HG02885 (cell line): Measurements from ENCODE around the gene DDX23.

Experiments used
- ATAC-seq: cut with Tn5 transposase; IDR thresholded peaks from one replicate; pipeline ENCODE4 v1.9.1; 2021; ENCODE audit warnings: mild to moderate bottlenecking; ENCODE audit not compliant: unreplicated experiment, poor library complexity

Gene DDX23

DNA sequence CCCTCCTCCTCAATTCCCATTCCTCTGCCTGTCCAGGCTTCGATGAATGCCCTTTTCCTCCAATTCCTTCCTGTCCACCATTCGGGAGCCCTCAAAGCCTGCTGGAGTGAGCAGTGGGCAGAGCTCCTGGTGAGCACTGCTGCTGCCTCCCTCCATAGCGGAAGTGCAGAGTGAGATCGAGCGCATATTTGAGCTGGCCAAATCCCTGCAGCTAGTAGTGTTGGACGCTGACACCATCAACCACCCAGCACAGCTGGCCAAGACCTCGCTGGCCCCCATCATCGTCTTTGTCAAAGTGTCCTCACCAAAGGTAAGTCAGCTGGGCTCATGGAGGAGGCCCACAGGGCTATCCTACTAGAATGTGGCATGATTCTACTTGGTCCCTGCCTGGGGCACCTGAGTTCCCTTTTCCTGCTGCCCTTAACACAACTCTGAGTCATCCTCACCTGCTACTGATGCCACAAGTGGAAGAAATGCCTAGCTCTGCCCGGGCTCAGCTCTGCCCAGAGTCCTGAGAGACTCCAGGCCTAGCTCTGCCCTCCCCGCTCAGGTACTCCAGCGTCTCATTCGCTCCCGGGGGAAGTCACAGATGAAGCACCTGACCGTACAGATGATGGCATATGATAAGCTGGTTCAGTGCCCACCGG lies 25.6 kb downstream of the DDX23 start:
- no peak for ATAC-seq

DNA sequence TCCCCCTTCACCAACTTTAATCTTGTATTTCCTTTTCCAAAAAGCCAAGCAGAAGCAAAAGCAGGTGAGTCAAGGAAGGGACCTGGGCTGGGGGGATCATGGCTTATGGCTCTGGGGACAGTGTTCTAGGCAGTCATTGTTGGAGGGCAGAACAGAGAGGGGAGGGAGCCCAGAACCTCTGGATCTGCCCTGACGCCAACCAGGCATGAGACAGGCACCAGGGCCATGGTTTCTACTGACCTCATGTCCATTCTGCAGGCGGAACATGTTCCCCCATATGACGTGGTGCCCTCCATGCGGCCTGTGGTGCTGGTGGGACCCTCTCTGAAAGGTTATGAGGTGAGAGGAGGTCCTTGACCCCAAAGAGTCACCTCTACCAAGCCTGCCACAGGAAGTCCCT lies 27.1 kb downstream of the DDX23 start:
- ATAC-seq: no peak

- peak; percentile 64 for ATAC-seq
Observed at GRCh38 chr12:48824112-48824511, 27.9 kb downstream of the DDX23 start.

DNA sequence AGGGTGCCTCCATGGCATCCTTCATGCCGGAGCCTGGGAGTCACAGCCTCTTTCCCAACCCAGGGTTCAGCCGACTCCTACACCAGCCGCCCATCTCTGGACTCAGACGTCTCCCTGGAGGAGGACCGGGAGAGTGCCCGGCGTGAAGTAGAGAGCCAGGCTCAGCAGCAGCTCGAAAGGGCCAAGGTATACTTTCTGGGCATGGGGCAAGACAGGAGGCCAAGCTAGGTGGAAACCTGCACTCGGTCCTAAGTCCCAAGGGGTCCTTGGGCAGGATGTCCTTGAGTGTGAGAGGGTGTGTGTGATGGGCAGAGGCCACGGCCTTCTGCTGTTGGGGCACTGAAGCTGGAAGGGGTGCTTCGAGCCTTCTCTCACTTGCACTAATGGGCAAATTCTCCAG lies 28.7 kb downstream of the DDX23 start:
- ATAC-seq: no peak

GRCh38 chr12:48822711-48823110 lies 29.3 kb downstream of the DDX23 start:
- no peak for ATAC-seq

GRCh38 chr12:48822139-48822538 lies 29.8 kb downstream of the DDX23 start:
- no peak for ATAC-seq

DNA sequence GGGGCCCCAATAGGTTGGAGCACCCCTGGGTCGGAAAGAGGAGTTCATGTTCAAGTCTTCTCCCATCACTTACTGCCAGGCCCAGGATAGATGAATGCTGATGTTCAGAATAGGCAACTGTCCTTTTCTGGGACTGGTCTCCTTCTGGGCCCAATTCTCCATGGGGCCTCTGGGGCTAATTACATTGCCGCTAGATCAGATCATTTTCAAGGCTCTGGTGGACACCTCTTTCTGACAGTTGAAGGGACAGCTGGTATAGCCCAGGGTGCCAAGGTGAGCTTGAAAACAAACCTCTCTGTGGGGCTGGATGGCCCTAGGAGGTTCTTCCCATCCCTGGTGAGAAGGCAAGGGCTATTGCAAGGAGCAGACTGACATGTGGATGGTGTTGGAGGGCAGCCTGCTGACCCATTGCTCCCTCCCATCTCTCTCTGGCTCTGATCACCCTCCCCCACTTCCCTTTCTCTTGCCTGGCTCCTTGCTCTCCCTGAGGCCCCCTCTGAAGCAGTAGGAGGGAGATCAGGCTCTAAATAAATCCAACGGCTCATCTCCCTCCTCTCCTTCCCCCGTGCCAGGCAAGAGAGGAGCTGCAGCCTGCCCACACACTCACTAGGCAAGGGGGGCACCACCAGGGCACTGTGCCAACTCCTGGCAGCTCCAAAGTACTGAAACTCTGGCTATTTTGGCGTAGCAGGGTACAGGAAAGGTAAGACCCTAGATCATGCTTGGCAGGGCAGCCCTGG lies 31.8 kb downstream of the DDX23 start:
- ATAC-seq: no peak

DNA sequence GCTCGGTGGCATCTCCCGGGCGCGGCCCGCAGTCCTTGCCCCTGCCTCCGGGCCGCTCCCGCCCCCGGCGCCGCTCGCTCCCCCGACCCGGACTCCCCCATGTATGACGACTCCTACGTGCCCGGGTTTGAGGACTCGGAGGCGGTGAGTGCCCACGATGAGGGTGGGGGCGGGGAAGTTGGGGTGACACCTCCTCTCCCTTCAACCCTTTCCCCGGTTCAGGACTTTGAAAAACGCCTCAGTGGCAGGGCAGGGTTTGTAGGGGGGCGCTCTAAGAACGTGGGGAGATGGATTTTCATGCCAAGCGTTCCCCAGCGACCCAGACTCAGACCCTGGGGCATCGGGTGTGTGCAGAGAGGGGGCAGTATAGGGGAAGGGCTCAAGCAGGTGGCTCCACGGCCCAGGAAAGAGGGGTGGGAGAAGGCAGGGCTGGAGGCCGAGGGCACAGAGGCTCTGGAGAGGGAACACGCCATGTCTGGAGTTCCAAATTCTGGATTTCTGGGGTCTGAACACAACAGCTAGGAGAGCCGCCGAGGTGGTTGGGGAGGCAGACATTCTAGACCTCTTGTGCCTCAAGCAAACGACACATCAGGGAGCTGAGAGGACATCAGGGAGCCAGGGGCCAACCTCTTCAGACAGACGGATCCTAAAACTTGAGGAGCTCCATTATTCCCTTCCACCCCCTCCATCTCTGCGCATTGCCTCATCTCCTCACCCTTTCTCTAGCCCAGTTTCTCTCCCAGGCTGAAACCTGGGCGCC lies 33.0 kb downstream of the DDX23 start:
- no peak for ATAC-seq

GRCh38 chr12:48817873-48818830 lies 33.8 kb downstream of the DDX23 start, which contains the start of gene CACNB3:
Gene CACNB3 (plus strand): TSS chr12:48818496. CDS start chr12:48818930, 434 bp downstream.
- ATAC-seq: peak; percentile 38

GRCh38 chr12:48816143-48816854 lies 35.7 kb downstream of the DDX23 start:
- no peak for ATAC-seq

- peak; percentile 41 for ATAC-seq
Observed at GRCh38 chr12:48815126-48816110, 36.5 kb downstream of the DDX23 start.

DNA sequence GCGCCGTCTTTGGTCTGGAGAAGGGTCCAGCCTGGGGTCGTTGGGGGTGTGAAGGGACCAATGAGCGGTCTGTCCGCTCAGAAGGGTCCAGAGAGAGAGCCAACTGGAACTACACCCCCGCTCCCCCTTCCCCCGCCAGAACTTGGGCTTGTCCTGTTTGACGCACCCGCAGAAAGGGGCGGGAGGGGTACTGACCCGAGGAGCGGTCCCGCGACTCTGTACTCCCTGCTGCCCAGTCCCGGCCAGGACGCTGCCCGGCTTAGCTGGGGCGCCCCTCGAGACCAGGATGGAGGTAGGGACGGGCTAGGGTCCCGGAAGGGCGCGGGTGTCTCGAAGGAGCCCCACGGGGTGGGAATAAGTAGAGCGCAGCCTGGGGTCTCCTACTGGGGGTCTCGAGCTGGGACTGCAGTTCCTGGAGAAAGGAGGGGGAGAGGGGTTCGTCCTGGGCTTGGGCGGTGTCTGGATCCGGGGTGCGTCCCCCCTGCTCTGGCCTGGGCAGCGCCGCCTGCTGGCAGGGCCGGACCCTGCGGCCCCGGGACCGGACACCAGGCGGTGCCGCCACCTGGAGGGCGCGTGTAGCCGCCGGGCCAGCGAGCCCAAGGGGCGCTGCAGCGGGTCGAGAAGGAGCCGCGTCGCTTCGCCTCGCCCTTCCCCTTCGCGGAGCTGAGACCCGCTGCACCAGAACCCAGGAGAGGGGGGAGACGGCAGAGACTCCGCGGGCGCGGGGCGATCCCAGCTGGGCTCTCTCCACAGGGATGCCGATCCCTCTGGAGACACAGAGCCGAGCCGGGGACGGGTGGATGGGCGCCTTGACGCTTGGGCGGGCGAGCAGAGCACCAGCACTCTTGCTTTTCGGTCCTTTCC lies 37.5 kb downstream of the DDX23 start:
- ATAC-seq: peak; percentile 84

DNA sequence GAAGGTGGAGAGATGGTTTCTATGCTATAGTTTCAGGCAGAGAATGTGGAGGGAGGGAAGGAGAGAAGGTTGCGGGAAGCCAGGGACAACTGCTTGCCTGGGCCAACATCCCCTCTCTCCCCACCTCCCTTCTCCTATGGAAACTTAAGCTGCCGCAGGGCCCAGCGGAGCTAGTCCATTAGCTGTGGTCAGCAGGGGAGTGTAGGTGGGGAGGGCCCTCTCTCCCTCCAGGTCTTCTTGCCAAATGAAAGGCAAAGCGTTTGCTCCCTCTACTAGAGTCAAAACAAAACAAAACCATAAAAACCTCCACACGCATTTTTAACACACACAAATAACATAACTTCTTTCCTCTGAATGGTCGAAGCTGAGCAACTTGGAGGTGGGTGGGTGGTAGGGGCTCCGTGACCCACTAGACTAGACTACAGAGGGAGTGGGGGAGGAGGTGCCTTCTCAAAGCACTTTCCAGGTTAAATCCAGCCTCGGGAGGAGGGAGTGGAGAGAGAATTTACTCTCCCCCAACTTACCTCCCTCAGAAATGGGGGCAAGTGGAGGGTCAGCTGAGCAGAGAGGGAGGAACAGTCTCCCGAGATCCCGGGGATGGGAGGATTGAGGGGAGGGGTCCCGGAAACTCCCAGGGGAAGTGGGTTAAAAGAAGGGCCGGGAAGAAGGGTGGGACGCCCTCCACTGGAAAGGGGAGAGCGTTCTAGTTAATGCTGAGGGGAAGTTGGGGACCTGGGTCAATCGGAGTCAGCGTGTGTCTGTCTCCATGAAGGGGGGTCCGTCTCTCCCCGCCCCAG lies 38.3 kb downstream of the DDX23 start:
- no peak for ATAC-seq

GRCh38 chr12:48812389-48812788 lies 39.6 kb downstream of the DDX23 start:
- ATAC-seq: no peak

DNA sequence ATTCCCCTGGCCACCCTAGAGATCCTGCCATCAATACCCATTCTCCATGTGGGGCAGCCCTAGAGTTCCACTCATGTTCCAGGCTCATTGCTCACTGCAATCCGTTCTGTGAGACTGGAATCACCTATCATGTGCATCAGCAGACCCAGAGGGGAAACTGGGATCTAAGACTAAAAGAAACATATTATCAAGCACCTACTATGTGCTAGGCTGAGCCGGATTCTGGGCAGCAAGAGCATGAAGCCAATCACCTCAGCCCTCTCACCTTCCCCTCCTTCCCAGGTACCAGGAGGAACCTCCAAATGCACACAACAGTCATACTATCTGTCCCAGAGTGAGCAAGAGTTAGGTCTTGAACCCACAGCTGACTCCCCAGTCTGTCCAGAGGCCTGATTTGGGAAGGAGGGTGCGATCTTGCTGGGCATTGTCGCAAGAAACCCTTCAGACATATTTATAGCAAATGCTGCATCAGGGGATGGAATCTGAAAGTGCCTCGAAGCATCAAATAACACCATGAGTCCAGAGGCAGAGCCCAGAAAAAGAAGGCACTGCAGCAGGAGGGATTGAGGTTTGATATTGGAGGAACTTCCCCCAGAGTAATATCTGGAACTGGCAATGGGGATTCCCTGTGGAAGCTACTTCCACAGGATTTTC lies 40.4 kb downstream of the DDX23 start:
- no peak for ATAC-seq

DNA sequence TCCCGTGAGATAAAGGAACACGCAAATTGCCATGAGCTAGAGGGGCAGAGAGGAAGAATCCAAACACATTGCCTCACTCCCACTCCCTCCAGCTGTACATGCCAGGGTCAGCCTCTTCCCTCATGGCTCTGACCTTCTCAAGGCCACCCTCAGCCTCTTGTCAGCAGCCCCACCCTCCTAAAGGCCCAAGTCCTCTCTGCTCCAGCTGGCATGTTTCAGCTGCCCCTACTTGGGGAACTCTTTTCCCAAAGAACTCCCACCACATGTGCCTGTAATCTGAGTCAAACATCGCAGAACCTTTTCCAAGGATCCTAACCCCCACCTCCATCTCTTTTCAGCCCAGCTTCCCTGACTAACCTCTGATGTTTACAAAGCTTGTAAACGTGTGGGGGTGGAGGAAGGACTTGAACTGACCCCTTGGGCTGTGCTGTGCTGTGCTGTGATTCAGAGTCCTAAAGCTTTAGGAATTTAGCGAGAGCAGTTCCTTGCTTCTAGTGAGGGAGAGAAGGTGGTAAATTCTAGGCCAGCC lies 41.0 kb downstream of the DDX23 start:
- ATAC-seq: no peak
